Lung (tissue), 12 donors: ENCODE measurements around the gene SH3GL2. TPM values are rescaled to one million over a fixed set of nuclear protein-coding genes. Genes with fewer than 3 reads are reported as not detected.

Experiments
- ATAC-seq: fragments of 200-7000 bp; cut with Tn5 transposase; one replicate; pipeline ENCODE4 v1.9.1; 2020; ENCODE audit warnings: moderate number of reproducible peaks; ENCODE audit not compliant: insufficient read depth, low FRiP score
- DNase-seq, 3 donors: peaks; one replicate each; pipeline ENCODE4 v3.0.0-alpha.2; 2013 to 2017
- H3K27ac ChIP-seq, 2 donors: one replicate each; pipeline ENCODE4 v1.5.1; 2013; ENCODE audit warnings: mild to moderate bottlenecking in 2 of 2, moderate library complexity in 2 of 2, control low read depth in 1 of 2, inconsistent platforms in 1 of 2, low read depth in 1 of 2, low read length in 1 of 2
- H3K27me3 ChIP-seq, 3 donors: one replicate each; pipeline ENCODE4 v1.5.1; 2013; ENCODE audit warnings: low read length in 2 of 3; ENCODE audit not compliant: control insufficient read depth in 3 of 3, insufficient read depth in 3 of 3
- H3K36me3 ChIP-seq, 4 donors: one replicate each; pipeline ENCODE4 v1.5.1; 2013; ENCODE audit warnings: low read length in 4 of 4, mild to moderate bottlenecking in 1 of 4, moderate library complexity in 1 of 4; ENCODE audit not compliant: control insufficient read depth in 4 of 4, insufficient read depth in 4 of 4
- H3K4me1 ChIP-seq, 5 donors: one replicate each; pipeline ENCODE4 v1.5.1; 2013; ENCODE audit warnings: low read length in 5 of 5, mild to moderate bottlenecking in 2 of 5, moderate library complexity in 1 of 5; ENCODE audit not compliant: control insufficient read depth in 5 of 5, insufficient read depth in 5 of 5
- H3K4me3 ChIP-seq: one replicate; pipeline ENCODE4 v1.5.1; 2013; ENCODE audit warnings: mild to moderate bottlenecking, control low read depth, moderate library complexity
- H3K9ac ChIP-seq, 2 donors: one replicate each; pipeline ENCODE4 v1.5.1; 2013; ENCODE audit warnings: low read length in 2 of 2, control low read depth in 1 of 2; ENCODE audit not compliant: insufficient read depth in 1 of 2
- H3K9me3 ChIP-seq, 4 donors: one replicate each; pipeline ENCODE4 v1.5.1; 2013; ENCODE audit warnings: low read length in 3 of 4, mild to moderate bottlenecking in 1 of 4, moderate library complexity in 1 of 4; ENCODE audit not compliant: control insufficient read depth in 4 of 4, insufficient read depth in 3 of 4
- CTCF ChIP-seq: IDR thresholded peaks from 2 replicates; pipeline ENCODE4 v1.5.1; 2012; ENCODE audit warnings: mild to moderate bottlenecking; ENCODE audit errors: control extremely low read depth, extremely low read depth
- WGBS, 2 donors: extraction: QIAGEN DNeasy Blood & Tissue Kit; methylation state at CpG; one replicate each; pipeline ENCODE4 v1.1.7; 2013; 5-methylcytosine and 5-hydroxymethylcytosine counted together
- polyA plus RNA-seq, 2 donors: library from polyadenylated mRNA; stranded (reverse); fragments of 200-250 nt; gene quantifications; one replicate each; pipeline ENCODE4 v1.2.1, GENCODE V29; 2013
- total RNA-seq, 2 donors: library from RNA; depleted of rRNA in 1 of 2; stranded (reverse); fragments of >200 nt in 1 of 2; gene quantifications; one replicate each; pipeline ENCODE4 v1.2.1, GENCODE V29; 2014 to 2021
- donor health status: control.
- donor health status: control.
- donor health status: Bipolar disorder and iron deficiency.
- donor health status: healthy.
- donor health status: DM: yes; HTN: yes; CAD: no.

The SH3GL2 gene
- total and polyA plus RNA-seq, 4 donors: 0.07 to 2.9 (median 1.1) TPM

GRCh38 chr9:17695482-17695881 lies 116.6 kb downstream of the SH3GL2 start:
- 67 to 84% methylated on average over 3 of the region's 3 CpGs for WGBS, 2 donors
- H3K9ac ChIP-seq: no peak overlapping the region
- no peak for ATAC-seq
- peaks cover 0 to 7% (median 0%) of the 10 kb centered on the region in 5 donors for H3K4me1 ChIP-seq
- TF ChIP-seq CTCF: no peak
- H3K27me3 ChIP-seq: no peaks in the 10 kb centered on the region
- H3K9me3 ChIP-seq: no peaks in the 10 kb centered on the region
- H3K36me3 ChIP-seq: no peaks in the 10 kb centered on the region
- H3K4me3 ChIP-seq: no peak overlapping the region
- no peak overlapping the region for H3K27ac ChIP-seq
- no peak for DNase-seq

GRCh38 chr9:17699615-17700330 lies 120.9 kb downstream of the SH3GL2 start:
- TF ChIP-seq CTCF: no peak
- WGBS, 2 donors: 78 to 80% methylated on average over 3 of the region's 3 CpGs
- H3K27me3 ChIP-seq: no peaks in the 10 kb centered on the region
- DNase-seq: no peak
- H3K4me3 ChIP-seq: no peak overlapping the region
- no peaks in the 10 kb centered on the region for H3K9me3 ChIP-seq
- H3K36me3 ChIP-seq: no peaks in the 10 kb centered on the region
- no peak overlapping the region for H3K27ac ChIP-seq
- H3K9ac ChIP-seq: no peak overlapping the region
- ATAC-seq: no peak
- H3K4me1 ChIP-seq: peaks cover 0 to 7% (median 0%) of the 10 kb centered on the region in 5 donors

DNA sequence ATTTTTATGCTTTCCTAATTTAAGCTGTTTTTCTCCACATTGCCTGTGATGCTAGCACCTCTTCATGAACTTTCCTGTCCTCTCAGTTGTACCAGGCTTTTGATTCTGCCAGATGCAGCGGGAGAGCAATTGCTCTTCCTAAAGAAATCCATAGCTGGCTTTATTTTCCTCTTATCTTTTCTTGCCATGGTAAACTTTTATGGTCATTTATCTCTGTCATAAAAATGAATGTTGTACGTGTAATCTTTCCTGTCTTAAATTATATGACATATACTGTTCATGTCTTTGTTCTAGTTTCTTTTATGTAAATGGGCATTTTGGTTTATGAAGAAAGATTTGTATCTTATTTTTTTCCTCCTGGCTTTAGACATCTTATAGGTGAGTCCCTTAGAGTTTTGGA lies 127.5 kb downstream of the SH3GL2 start:
- H3K4me3 ChIP-seq: no peak overlapping the region
- no peak overlapping the region for H3K9ac ChIP-seq
- no peaks in the 10 kb centered on the region for H3K9me3 ChIP-seq
- 73 to 74% methylated on average over 2 of the region's 2 CpGs for WGBS, 2 donors
- no peak overlapping the region for H3K27ac ChIP-seq
- H3K27me3 ChIP-seq: no peaks in the 10 kb centered on the region
- no peaks in the 10 kb centered on the region for H3K4me1 ChIP-seq
- H3K36me3 ChIP-seq: no peaks in the 10 kb centered on the region
- no peak for ATAC-seq
- DNase-seq: no peak
- TF ChIP-seq CTCF: no peak
